Measurements from ENCODE around the gene MYF6. TPM values are rescaled to one million over a fixed set of nuclear protein-coding genes. Genes with fewer than 3 reads are reported as not detected.

Gene MYF6
- total and polyA plus RNA-seq, 2 of the 8 experiments (the other 6 are each of a cell fraction or from before 2014, with no cell fraction given) = 0.39 TPM; not detected in 1

GRCh38 chr12:80713419-80713818 lies 6.0 kb downstream of the MYF6 start:
- peak overlapping the region in 3 of 4 experiments; percentile 21 to 55 (median 25); a peak in 3 of 8 replicates for H3K4me3 ChIP-seq (ENCODE audit: extremely low read depth in 1 of 4, insufficient read depth in 2 of 4, low read depth in 3 of 4, low read length in 4 of 4)
- TF ChIP-seq YY1 (IDR thresholded peaks at IDR 0.05; ENCODE audit: low read depth, low read length) (no peak), KDM1A (IDR thresholded peaks at IDR 0.05; ENCODE audit: borderline replicate concordance, low read length) (no peak), RFX5 (IDR thresholded peaks at IDR 0.05; ENCODE audit: borderline replicate concordance, low read depth, low read length) (no peak)
- POLR2A ChIA-PET (ENCODE audit: partially characterized antibody) = no interaction called here

More at GRCh38 chr12:80713419-80713818, 6.0 kb downstream of the MYF6 start:
- Histone ChIP-seq H4K20me1 (replicated peaks in 1 of 2; ENCODE audit: control insufficient read depth in 1 of 2, insufficient read depth in 2 of 2, low read length in 2 of 2) (no peaks in the 10 kb centered on the region), H3K9ac (replicated peaks in 1 of 4; ENCODE audit: extremely low read depth in 1 of 4, low read depth in 3 of 4, low read length in 3 of 4) (no peak overlapping the region), H2BK12ac (ENCODE audit: low read depth, low read length) (no peak overlapping the region), H2BK15ac (ENCODE audit: low read length) (no peak overlapping the region), H4K8ac (ENCODE audit: extremely low read depth, insufficient read depth, low read length) (no peak overlapping the region), H2BK20ac (ENCODE audit: low read length) (no peak overlapping the region), H3K27me3 (replicated peaks in 1 of 4; ENCODE audit: control insufficient read depth in 3 of 4, extremely low read depth in 1 of 4, insufficient read depth in 3 of 4, low read length in 3 of 4) (peaks cover 13 to 37% (median 33%) of the 10 kb centered on the region in 4 experiments), H3K23me2 (ENCODE audit: low read depth, low read length) (peaks cover 14% of the 10 kb centered on the region), H3K23ac (ENCODE audit: insufficient read length) (no peak overlapping the region), H3K9me3 (ENCODE audit: insufficient read depth in 2 of 2, low read depth in 1 of 2, low read length in 1 of 2) (no peaks in the 10 kb centered on the region; a peak in 1 of 4 replicates), H3K14ac (ENCODE audit: insufficient read length) (no peak overlapping the region), H3K36me3 (ENCODE audit: control insufficient read depth in 2 of 4, insufficient read depth in 4 of 4, low read length in 3 of 4) (no peaks in the 10 kb centered on the region), H3K79me1 (ENCODE audit: low read depth, low read length) (no peaks in the 10 kb centered on the region), H4K5ac (ENCODE audit: insufficient read length, low read depth, low read length) (no peak overlapping the region), H3K27ac (ENCODE audit: low read depth, low read length) (no peak overlapping the region), H3K4me1 (replicated peaks in 1 of 4; ENCODE audit: control insufficient read depth in 3 of 4, insufficient read depth in 4 of 4, low read length in 3 of 4) (peaks cover 12 to 34% (median 28%) of the 10 kb centered on the region in 4 experiments), H3K79me2 (ENCODE audit: control insufficient read depth in 1 of 2, insufficient read depth in 2 of 2, low read length in 2 of 2) (no peaks in the 10 kb centered on the region), H2BK5ac (ENCODE audit: low read depth, low read length) (no peak overlapping the region), H3K4ac (replicated peaks; ENCODE audit: insufficient read length, low read depth, low read length) (no peak overlapping the region), H3K4me2 (ENCODE audit: insufficient read depth in 1 of 2, low read depth in 2 of 2, low read length in 2 of 2) (peak overlapping the region; percentile 67 to 79), H4K91ac (replicated peaks; ENCODE audit: insufficient read length, low read length) (no peak overlapping the region), H3K18ac (ENCODE audit: extremely low read depth, low read length) (no peak overlapping the region), H2BK120ac (replicated peaks; ENCODE audit: low read depth, low read length) (no peak overlapping the region), H2AK5ac (ENCODE audit: low read depth, low read length) (no peak overlapping the region), H3K56ac (replicated peaks; ENCODE audit: insufficient read length, low read depth, low read length) (no peak overlapping the region), H2AFZ (ENCODE audit: low read length) (no peak overlapping the region)
- CTCF ChIA-PET (ENCODE audit: partially characterized antibody) = interaction anchor here (0.6 to 1.4 kb wide), 3 partner anchors 10 to 240 kb away, joined by 3 to 4 read pairs (median 3); no protein-coding TSS in a partner anchor
- WGBS, 2 experiments (ENCODE audit: extremely low coverage in 1 of 2, insufficient coverage in 1 of 2, insufficient read length in 1 of 2, insufficient replicate concordance in 2 of 2, low coverage in 1 of 2, low lambda C conversion rate in 2 of 2, missing lambda C conversion rate in 1 of 2) = 54% methylated on average over 4 of the region's 4 CpGs; no CpG with 5 or more reads in 1 of the 2 experiments
- FAIRE-seq (no peak), DNase-seq (ENCODE audit: low read depth in 1 of 2, low spot score in 2 of 2) (no peak)

All from H1 (cell line).